Transverse colon (tissue), 4 donors: ENCODE measurements around the gene DDIAS. TPM values are rescaled to one million over a fixed set of nuclear protein-coding genes. Genes with fewer than 3 reads are reported as not detected.
"Not testable (repeated sequence)": the region's sequence is repeated elsewhere in the genome, so short reads cannot be mapped to it uniquely, and the experiment has no call there.

Experiments
- DNase-seq: peaks from one replicate; pipeline ENCODE4 v3.0.0-alpha.2; 2019
- H3K27ac ChIP-seq, 4 donors: fragments of 200-600 bp; sonication (generic); 2 replicates each; pipeline ENCODE4 v1.5.1; 2016 to 2018; ENCODE audit warnings: inconsistent platforms in 4 of 4
- H3K27me3 ChIP-seq: fragments of 200-600 bp; sonication (generic); 2 replicates; pipeline ENCODE4 v1.5.1; 2017; ENCODE audit warnings: inconsistent platforms
- H3K36me3 ChIP-seq, 4 donors: fragments of 200-600 bp; sonication (generic); 2 replicates each; pipeline ENCODE4 v1.5.1; 2017 to 2019; ENCODE audit warnings: inconsistent platforms in 4 of 4
- H3K4me1 ChIP-seq, 4 donors: fragments of 200-600 bp; sonication (generic); 2 replicates each; pipeline ENCODE4 v1.5.1; 2017 to 2020; ENCODE audit warnings: inconsistent platforms in 4 of 4
- H3K4me3 ChIP-seq, 4 donors: fragments of 200-600 bp; sonication (generic); 1 replicate in 1 of 4; 2 replicates in 3 of 4; pipeline versions ENCODE4 v1.5.1 to v1.6.1; 2017 to 2019; ENCODE audit warnings: inconsistent platforms in 4 of 4
- H3K9me3 ChIP-seq, 2 donors: fragments of 200-600 bp; sonication (generic); 2 replicates each; pipeline ENCODE4 v1.5.1; 2017 to 2019; ENCODE audit warnings: inconsistent platforms in 2 of 2
- EP300 ChIP-seq: sonication (generic); formaldehyde crosslinking; IDR thresholded peaks from one replicate; pipeline ENCODE4 v1.6.1; 2017; ENCODE audit warnings: antibody characterized with exemption, low read depth
- POLR2A ChIP-seq: fragments of 450-650 bp; IDR thresholded peaks from one replicate; pipeline ENCODE4 v1.6.1; 2016; ENCODE audit warnings: antibody characterized with exemption, mild to moderate bottlenecking, moderate library complexity
- POLR2AphosphoS5 ChIP-seq, 3 donors: sonication (generic); formaldehyde crosslinking; IDR thresholded peaks; one replicate each; pipeline ENCODE4 v1.6.1; 2016; ENCODE audit warnings: antibody characterized with exemption in 3 of 3
- WGBS, 2 donors: methylation state at CpG; one replicate each; pipeline ENCODE4 v1.1.5; 2018; ENCODE audit warnings: low coverage in 1 of 2; 5-methylcytosine and 5-hydroxymethylcytosine counted together
- in situ Hi-C, 4 donors: fragments of 200-750 bp; cut with MboI; loops; one replicate each; pipeline versions ENCODE4 v1.15.0 to v1.15.1; 2017; ENCODE audit warnings: low sequenced_read_pairs in 3 of 4, low pct_ligation_motif_present in 1 of 4, low pct_unique_long_range_greater_than_20kb in 1 of 4
- intact Hi-C: fragments of 100-400 bp; cut with DNase I; formaldehyde crosslinking; loops from one replicate; pipeline ENCODE4 v1.15.1; 2023; ENCODE audit warnings: low total_unique reads
- total RNA-seq, 4 donors: library from RNA; depleted of rRNA; stranded (reverse); fragments of >200 nt; gene quantifications; one replicate each; pipeline ENCODE4 v1.1.0, GENCODE V29; 2016
- TF ChIP-seq, protein P1 (sequence below), 5 experiments: fragments of 200-600 bp in 3 of 5; fragments of 450-650 bp in 2 of 5; sonication (generic) in 3 of 5; IDR thresholded peaks; 1 replicate in 2 of 5; 2 replicates in 3 of 5; pipeline ENCODE4 v1.5.1; 2016 to 2017; ENCODE audit warnings: antibody characterized with exemption in 5 of 5, inconsistent platforms in 3 of 5, mild to moderate bottlenecking in 2 of 5, moderate library complexity in 1 of 5

The DDIAS gene, protein sequence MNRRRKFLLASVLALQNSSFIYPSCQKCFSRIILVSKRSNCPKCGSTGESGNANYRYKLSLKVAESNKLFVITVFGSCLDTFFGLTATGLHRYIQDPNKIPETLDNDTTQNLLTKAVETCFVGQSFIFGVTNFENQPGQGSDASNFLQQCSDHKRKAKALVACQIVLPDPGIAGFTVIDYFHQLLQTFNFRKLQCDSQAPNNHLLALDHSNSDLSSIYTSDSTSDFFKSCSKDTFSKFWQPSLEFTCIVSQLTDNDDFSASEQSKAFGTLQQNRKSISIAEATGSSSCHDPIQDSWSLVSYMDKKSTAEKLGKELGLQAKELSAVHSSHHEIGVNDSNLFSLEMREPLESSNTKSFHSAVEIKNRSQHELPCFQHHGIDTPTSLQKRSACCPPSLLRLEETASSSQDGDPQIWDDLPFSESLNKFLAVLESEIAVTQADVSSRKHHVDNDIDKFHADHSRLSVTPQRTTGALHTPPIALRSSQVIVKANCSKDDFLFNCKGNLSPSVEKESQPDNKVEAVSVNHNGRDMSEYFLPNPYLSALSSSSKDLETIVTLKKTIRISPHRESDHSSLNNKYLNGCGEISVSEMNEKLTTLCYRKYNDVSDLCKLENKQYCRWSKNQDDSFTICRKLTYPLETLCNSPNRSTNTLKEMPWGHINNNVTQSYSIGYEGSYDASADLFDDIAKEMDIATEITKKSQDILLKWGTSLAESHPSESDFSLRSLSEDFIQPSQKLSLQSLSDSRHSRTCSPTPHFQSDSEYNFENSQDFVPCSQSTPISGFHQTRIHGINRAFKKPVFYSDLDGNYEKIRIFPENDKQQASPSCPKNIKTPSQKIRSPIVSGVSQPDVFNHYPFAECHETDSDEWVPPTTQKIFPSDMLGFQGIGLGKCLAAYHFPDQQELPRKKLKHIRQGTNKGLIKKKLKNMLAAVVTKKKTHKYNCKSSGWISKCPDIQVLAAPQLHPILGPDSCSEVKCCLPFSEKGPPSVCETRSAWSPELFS
- total RNA-seq, result 1 to 10 TPM in 1 of 4 donors, under 1 TPM in 1, not detected in 2; 0.95 to 1.1 TPM

DNA sequence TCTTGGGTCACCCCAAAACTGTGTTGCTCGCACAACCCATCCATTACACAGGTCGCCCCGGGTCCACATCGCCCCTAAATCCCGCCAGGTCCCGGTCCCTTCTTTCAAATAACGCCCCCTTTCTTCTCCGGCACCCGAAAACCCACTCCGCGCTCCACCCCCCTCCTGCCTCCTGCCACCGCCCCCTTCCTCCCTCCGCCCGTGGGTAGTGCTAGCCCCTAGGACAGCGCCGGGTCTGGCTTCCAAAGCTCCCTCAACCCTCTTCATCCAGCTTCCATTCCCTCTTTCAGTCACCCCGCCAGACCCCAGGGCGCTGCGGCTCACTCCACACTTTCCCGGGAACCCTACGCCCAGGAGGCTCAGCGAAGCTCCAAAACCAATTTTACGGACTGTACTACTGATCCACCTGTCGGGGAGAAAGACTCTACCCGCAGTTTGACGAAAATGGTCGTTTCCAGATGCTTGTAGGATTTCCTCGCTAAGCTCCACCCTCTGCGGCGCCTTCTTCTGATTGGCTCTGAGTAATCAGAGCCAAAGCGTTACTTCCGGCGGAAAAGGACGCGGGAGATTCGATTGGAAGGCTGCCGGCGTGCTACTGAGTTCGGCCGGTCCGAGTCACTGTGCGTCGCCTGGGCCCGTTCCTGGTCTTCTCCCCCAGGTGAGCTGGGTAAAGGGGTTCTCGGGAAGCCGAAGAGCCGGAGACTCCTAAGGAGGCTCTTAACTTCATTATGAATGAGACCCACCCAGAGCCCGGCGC lies at the start of gene DDIAS:
DDIAS (plus strand) TSS at position 572 of the 757 bp plus-strand sequence. CDS start 13,003 bp downstream, outside the sequence.
- Histone ChIP-seq H3K9me3 (no peaks in the 10 kb centered on the region), H3K4me3 (peak within 1 kb of the TSS; percentile 4 to 72 (median 66)), H3K27me3 (no peaks in the 10 kb centered on the region), H3K4me1 (peaks cover 7 to 37% (median 24%) of the 10 kb centered on the region in 4 donors), H3K36me3 (no peaks in the 10 kb centered on the region), H3K27ac (peak within 1 kb of the TSS; percentile 94 to 96 (median 96))
- TF ChIP-seq, protein P1, sequence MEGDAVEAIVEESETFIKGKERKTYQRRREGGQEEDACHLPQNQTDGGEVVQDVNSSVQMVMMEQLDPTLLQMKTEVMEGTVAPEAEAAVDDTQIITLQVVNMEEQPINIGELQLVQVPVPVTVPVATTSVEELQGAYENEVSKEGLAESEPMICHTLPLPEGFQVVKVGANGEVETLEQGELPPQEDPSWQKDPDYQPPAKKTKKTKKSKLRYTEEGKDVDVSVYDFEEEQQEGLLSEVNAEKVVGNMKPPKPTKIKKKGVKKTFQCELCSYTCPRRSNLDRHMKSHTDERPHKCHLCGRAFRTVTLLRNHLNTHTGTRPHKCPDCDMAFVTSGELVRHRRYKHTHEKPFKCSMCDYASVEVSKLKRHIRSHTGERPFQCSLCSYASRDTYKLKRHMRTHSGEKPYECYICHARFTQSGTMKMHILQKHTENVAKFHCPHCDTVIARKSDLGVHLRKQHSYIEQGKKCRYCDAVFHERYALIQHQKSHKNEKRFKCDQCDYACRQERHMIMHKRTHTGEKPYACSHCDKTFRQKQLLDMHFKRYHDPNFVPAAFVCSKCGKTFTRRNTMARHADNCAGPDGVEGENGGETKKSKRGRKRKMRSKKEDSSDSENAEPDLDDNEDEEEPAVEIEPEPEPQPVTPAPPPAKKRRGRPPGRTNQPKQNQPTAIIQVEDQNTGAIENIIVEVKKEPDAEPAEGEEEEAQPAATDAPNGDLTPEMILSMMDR (IDR thresholded peaks at IDR 0.05), result peak in 2 of 5 experiments; percentile 37
- peak; percentile 84 for TF ChIP-seq POLR2A
- TF ChIP-seq EP300, result no peak
- peak; percentile 91 to 95 (median 94) for TF ChIP-seq POLR2AphosphoS5 (IDR thresholded peaks at IDR 0.05)
- WGBS, 2 donors, result 0% methylated on average over 47 of the region's 49 CpGs; no CpG with 5 or more reads in 1 of the 2 donors
- DNase-seq, result peak; percentile 96
- in situ Hi-C loops, result loop anchor here (5.0 to 25.0 kb wide), 8 partner anchors 163 to 383 kb away; partner anchors contain the start of genes ANKRD42 (in 2 of the 4), CCDC90B (in 1 of the 4) and PCF11 (in 1 of the 4)
- intact Hi-C loops, result loop anchor here (10.0 kb wide), 2 partner anchors 253 to 343 kb away; partner anchors contain the start of gene PCF11

DNA sequence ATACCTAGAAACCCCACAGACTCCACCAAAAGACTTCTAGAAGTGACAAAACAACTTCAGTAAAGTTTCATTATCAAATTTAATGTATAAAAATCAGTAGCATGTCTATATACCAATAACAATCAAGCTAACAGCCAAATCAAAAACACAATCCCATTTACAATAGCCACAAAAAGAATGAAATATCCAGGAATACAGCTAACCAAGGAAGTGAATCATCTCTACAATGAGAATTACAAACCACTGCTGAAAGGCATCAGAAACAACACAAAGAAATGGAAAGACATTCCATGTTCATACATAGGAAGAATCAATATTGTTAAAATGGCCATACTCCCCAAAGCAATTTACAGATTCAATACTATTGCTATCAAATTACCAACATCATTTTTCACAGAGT lies 47.3 kb upstream of the DDIAS start:
- H3K27ac ChIP-seq, result no peak overlapping the region
- intact Hi-C loops, result no loop called here
- no peak for TF ChIP-seq EP300
- TF ChIP-seq, protein P1 (IDR thresholded peaks at IDR 0.05), result no peak
- TF ChIP-seq POLR2AphosphoS5 (IDR thresholded peaks at IDR 0.05), result no peak
- no peak for TF ChIP-seq POLR2A

DNA sequence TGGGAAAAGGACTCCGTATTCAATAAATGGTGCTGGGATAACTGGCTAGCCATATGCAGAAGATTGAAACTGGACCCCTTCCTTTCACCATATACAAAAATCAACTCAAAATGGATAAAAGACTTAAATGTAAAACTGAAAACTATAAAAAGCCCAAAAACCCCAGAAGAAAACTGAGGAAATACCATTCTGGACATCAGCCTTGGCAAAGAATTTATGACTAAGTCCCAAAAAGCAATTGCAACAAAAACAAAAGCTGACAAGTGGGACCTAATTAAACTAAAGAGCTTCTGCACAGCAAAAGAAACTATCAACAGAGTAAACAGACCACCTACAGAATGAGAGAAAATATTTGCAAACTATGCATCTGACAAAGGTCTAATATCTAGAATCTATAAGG lies 46.6 kb upstream of the DDIAS start:
- intact Hi-C loops, H3K9me3 ChIP-seq, DNase-seq, H3K27ac ChIP-seq, H3K4me3 ChIP-seq, H3K36me3 ChIP-seq, H3K27me3 ChIP-seq, H3K4me1 ChIP-seq: not testable (repeated sequence)
- 95 to 100% methylated on average over 1 of the region's 1 CpG for WGBS, 2 donors
- in situ Hi-C loops, result loop anchor here in 1 of 4 donors (25.0 kb wide), 1 partner anchor 957 kb away; no protein-coding TSS in a partner anchor

More for the DNA sequence above, 47.3 kb upstream of the DDIAS start:
- no peaks in the 10 kb centered on the region for H3K4me1 ChIP-seq
- no peaks in the 10 kb centered on the region for H3K27me3 ChIP-seq
- no peak for DNase-seq
- H3K4me3 ChIP-seq, result no peak overlapping the region
- no peaks in the 10 kb centered on the region for H3K9me3 ChIP-seq
- peaks cover 0 to 7% (median 3%) of the 10 kb centered on the region in 4 donors for H3K36me3 ChIP-seq
- in situ Hi-C loops, result loop anchor here in 1 of 4 donors (25.0 kb wide), 1 partner anchor 958 kb away; no protein-coding TSS in a partner anchor

DNA sequence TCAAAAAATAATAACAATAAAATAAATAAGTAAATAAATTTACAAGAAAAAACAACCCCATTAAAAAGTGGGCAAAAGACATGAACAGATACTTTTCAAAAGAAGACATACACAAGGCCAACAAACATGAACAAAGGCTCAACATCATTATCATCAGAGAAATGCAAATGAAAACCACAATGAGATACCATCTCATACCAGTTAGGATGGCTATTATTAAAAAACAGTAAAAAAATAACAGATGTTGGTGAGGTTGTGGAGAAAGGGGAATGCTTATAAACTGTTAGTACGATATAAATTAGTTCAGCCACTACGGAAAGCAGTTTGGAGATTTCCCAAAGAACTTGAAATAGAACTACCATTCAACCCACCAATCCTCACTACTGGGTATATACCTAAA lies 45.9 kb upstream of the DDIAS start:
- 89 to 100% methylated on average over 2 of the region's 2 CpGs for WGBS, 2 donors
- no peaks in the 10 kb centered on the region for H3K36me3 ChIP-seq
- in situ Hi-C loops (loop anchor here in 1 of 4 donors (25.0 kb wide), 1 partner anchor 957 kb away; no protein-coding TSS in a partner anchor), intact Hi-C loops (no loop called here)
- DNase-seq, result no peak
- H3K9me3 ChIP-seq, result no peaks in the 10 kb centered on the region
- no peaks in the 10 kb centered on the region for H3K27me3 ChIP-seq
- no peak overlapping the region for H3K27ac ChIP-seq
- TF ChIP-seq POLR2AphosphoS5 (IDR thresholded peaks at IDR 0.05) (no peak), EP300 (no peak), POLR2A (no peak)
- TF ChIP-seq, protein P1 (IDR thresholded peaks at IDR 0.05), result no peak
- no peak overlapping the region for H3K4me3 ChIP-seq
- no peaks in the 10 kb centered on the region for H3K4me1 ChIP-seq
